H9 (cell line): Measurements from ENCODE around the gene INSL3. TPM values are rescaled to one million over a fixed set of nuclear protein-coding genes. Genes with fewer than 3 reads are reported as not detected.

Experiments
- DNase-seq: peaks from one replicate; pipeline ENCODE4 v3.0.0-alpha.2; 2017
- H2AFZ ChIP-seq: one replicate; pipeline ENCODE4 v1.6.1; 2013; ENCODE audit warnings: mild to moderate bottlenecking, low read length, control low read depth, moderate library complexity
- H2AK5ac ChIP-seq: 2 replicates; pipeline ENCODE4 v1.6.1; 2013; ENCODE audit warnings: low read length, control low read depth, mixed read lengths; ENCODE audit not compliant: insufficient read length
- H2BK120ac ChIP-seq: one replicate; pipeline ENCODE4 v1.6.1; 2013; ENCODE audit warnings: low read depth, mild to moderate bottlenecking, low read length, control low read depth, inconsistent platforms; ENCODE audit not compliant: poor library complexity, severe bottlenecking
- H2BK12ac ChIP-seq: 2 replicates; pipeline ENCODE4 v1.6.1; 2013; ENCODE audit warnings: low read length, control low read depth, mixed read lengths, low read depth; ENCODE audit not compliant: insufficient read length
- H2BK15ac ChIP-seq: 2 replicates; pipeline ENCODE4 v1.6.1; 2013; ENCODE audit warnings: low read depth, low read length, control low read depth
- H2BK20ac ChIP-seq: one replicate; pipeline ENCODE4 v1.6.1; 2013; ENCODE audit warnings: low read depth, mild to moderate bottlenecking, low read length, control low read depth, inconsistent platforms; ENCODE audit not compliant: poor library complexity, severe bottlenecking
- H2BK5ac ChIP-seq: 2 replicates; pipeline ENCODE4 v1.6.1; 2013; ENCODE audit warnings: low read length, control low read depth, mixed read lengths; ENCODE audit not compliant: insufficient read length
- H3K14ac ChIP-seq: 2 replicates; pipeline ENCODE4 v1.6.1; 2013; ENCODE audit warnings: low read length, control low read depth; ENCODE audit not compliant: insufficient read depth
- H3K18ac ChIP-seq: 2 replicates; pipeline ENCODE4 v1.6.1; 2013; ENCODE audit warnings: low read depth, mild to moderate bottlenecking, mixed read lengths, low read length, control low read depth; ENCODE audit not compliant: insufficient read length
- H3K23ac ChIP-seq: 2 replicates; pipeline ENCODE4 v1.6.1; 2013; ENCODE audit warnings: low read length, control low read depth, mixed read lengths, low read depth; ENCODE audit not compliant: insufficient read length
- H3K23me2 ChIP-seq: 2 replicates; pipeline ENCODE4 v1.6.1; 2013; ENCODE audit warnings: low read depth, mild to moderate bottlenecking, mixed read lengths, low read length, control low read depth; ENCODE audit not compliant: insufficient read length, poor library complexity, severe bottlenecking
- H3K27ac ChIP-seq: 2 replicates; pipeline ENCODE4 v1.5.1; 2013; ENCODE audit warnings: low read length, control low read depth, mixed read lengths, low read depth; ENCODE audit not compliant: insufficient read length
- H3K27me3 ChIP-seq: 2 replicates; pipeline ENCODE4 v1.6.1; 2013; ENCODE audit warnings: low read length, control low read depth, inconsistent platforms; ENCODE audit not compliant: insufficient read depth
- H3K4ac ChIP-seq: 2 replicates; pipeline ENCODE4 v1.6.1; 2013; ENCODE audit warnings: low read depth, mild to moderate bottlenecking, control low read depth, inconsistent platforms, low read length, moderate library complexity
- H3K4me1 ChIP-seq: 2 replicates; pipeline ENCODE4 v1.6.1; 2013; ENCODE audit warnings: low read length, control low read depth, inconsistent platforms; ENCODE audit not compliant: insufficient read depth
- H3K4me2 ChIP-seq: 2 replicates; pipeline ENCODE4 v1.6.1; 2013; ENCODE audit warnings: low read length, control low read depth, mixed read lengths; ENCODE audit not compliant: insufficient read length, insufficient read depth
- H3K56ac ChIP-seq: 2 replicates; pipeline ENCODE4 v1.6.1; 2013; ENCODE audit warnings: low read depth, mild to moderate bottlenecking, mixed read lengths, low read length, control low read depth; ENCODE audit not compliant: insufficient read length
- H3K79me1 ChIP-seq: 2 replicates; pipeline ENCODE4 v1.6.1; 2013; ENCODE audit warnings: low read depth, mild to moderate bottlenecking, moderate library complexity, low read length, control low read depth, inconsistent platforms; ENCODE audit not compliant: insufficient read depth, poor library complexity, severe bottlenecking
- H3K79me2 ChIP-seq: 2 replicates; pipeline ENCODE4 v1.6.1; 2013; ENCODE audit warnings: low read length, control low read depth, inconsistent platforms; ENCODE audit not compliant: insufficient read depth
- H3K9ac ChIP-seq: 2 replicates; pipeline ENCODE4 v1.6.1; 2013; ENCODE audit warnings: low read length, control low read depth, mixed read lengths; ENCODE audit not compliant: insufficient read length; ENCODE audit errors: extremely low read depth
- H3K9me3 ChIP-seq: one replicate; pipeline ENCODE4 v1.6.1; 2013; ENCODE audit warnings: low read depth, low read length, inconsistent platforms; ENCODE audit not compliant: control insufficient read depth
- H3T11ph ChIP-seq: one replicate; pipeline ENCODE4 v1.6.1; 2013; ENCODE audit warnings: mild to moderate bottlenecking, low read length, control low read depth, inconsistent platforms
- H4K20me1 ChIP-seq: one replicate; pipeline ENCODE4 v1.6.1; 2013; ENCODE audit not compliant: control insufficient read depth, insufficient read length, insufficient read depth
- H4K5ac ChIP-seq: 2 replicates; pipeline ENCODE4 v1.6.1; 2013; ENCODE audit warnings: low read depth, mild to moderate bottlenecking, mixed read lengths, low read length, control low read depth; ENCODE audit not compliant: insufficient read length
- H4K8ac ChIP-seq: replicated peaks from 2 replicates; pipeline ENCODE4 v1.6.1; 2013; ENCODE audit warnings: low read length, control low read depth, mixed read lengths, low read depth; ENCODE audit not compliant: insufficient read length
- H4K91ac ChIP-seq: 2 replicates; pipeline ENCODE4 v1.6.1; 2013; ENCODE audit warnings: low read depth, mild to moderate bottlenecking, moderate library complexity, mixed read lengths, low read length, control low read depth; ENCODE audit not compliant: insufficient read length
- H3K27ac Mint-ChIP-seq, 3 experiments: 2 replicates in 2 of 3; 3 replicates in 1 of 3; pipeline ENCODE4 v1.8.0; 2020 to 2021; ENCODE audit warnings: mixed read lengths in 3 of 3, mild to moderate bottlenecking in 1 of 3, moderate library complexity in 1 of 3
- H3K27me3 Mint-ChIP-seq: 2 replicates; pipeline ENCODE4 v1.8.0; 2021; ENCODE audit warnings: low read depth, mild to moderate bottlenecking, moderate library complexity, mixed read lengths
- H3K36me3 Mint-ChIP-seq, 3 experiments: 2 replicates in 2 of 3; 3 replicates in 1 of 3; pipeline ENCODE4 v1.8.0; 2020 to 2021; ENCODE audit warnings: low read depth in 3 of 3, mixed read lengths in 3 of 3; ENCODE audit not compliant: insufficient read depth in 1 of 3
- H3K4me1 Mint-ChIP-seq, 2 experiments: 2 replicates each; pipeline ENCODE4 v1.8.0; 2020; ENCODE audit warnings: mixed read lengths in 2 of 2
- H3K4me3 Mint-ChIP-seq, 2 experiments: 2 replicates in 1 of 2; 3 replicates in 1 of 2; pipeline ENCODE4 v1.8.0; 2020 to 2021; ENCODE audit warnings: mild to moderate bottlenecking in 2 of 2, mixed read lengths in 2 of 2, moderate library complexity in 1 of 2
- H3K9me3 Mint-ChIP-seq, 2 experiments: 2 replicates in 1 of 2; 3 replicates in 1 of 2; pipeline ENCODE4 v1.8.0; 2020; ENCODE audit warnings: mild to moderate bottlenecking in 2 of 2, mixed read lengths in 2 of 2, moderate library complexity in 1 of 2
- whole genome bisulfite sequencing: extraction: QIAGEN DNeasy Blood & Tissue Kit; methylation state at CpG from one replicate; pipeline ENCODE4 v1.1.7; 2013; ENCODE audit warnings: missing lambda C conversion rate, low lambda C conversion rate, mixed read lengths; ENCODE audit not compliant: insufficient read length; ENCODE audit errors: extremely low coverage; 5-methylcytosine and 5-hydroxymethylcytosine counted together
- total RNA-seq: library from RNA; stranded (reverse); gene quantifications from 2 replicates; pipeline ENCODE4 v1.2.1, GENCODE V29; 2021
- TF ChIP-seq, protein P1 (sequence below): fragments of 200-600 bp; sonication (generic); conservative IDR thresholded peaks from 3 replicates; pipeline ENCODE4 v1.8.0; 2021; ENCODE audit warnings: antibody characterized with exemption, mild to moderate bottlenecking

The INSL3 gene
- total RNA-seq, 1 experiment from 2014 or later = 0.63 TPM

DNA sequence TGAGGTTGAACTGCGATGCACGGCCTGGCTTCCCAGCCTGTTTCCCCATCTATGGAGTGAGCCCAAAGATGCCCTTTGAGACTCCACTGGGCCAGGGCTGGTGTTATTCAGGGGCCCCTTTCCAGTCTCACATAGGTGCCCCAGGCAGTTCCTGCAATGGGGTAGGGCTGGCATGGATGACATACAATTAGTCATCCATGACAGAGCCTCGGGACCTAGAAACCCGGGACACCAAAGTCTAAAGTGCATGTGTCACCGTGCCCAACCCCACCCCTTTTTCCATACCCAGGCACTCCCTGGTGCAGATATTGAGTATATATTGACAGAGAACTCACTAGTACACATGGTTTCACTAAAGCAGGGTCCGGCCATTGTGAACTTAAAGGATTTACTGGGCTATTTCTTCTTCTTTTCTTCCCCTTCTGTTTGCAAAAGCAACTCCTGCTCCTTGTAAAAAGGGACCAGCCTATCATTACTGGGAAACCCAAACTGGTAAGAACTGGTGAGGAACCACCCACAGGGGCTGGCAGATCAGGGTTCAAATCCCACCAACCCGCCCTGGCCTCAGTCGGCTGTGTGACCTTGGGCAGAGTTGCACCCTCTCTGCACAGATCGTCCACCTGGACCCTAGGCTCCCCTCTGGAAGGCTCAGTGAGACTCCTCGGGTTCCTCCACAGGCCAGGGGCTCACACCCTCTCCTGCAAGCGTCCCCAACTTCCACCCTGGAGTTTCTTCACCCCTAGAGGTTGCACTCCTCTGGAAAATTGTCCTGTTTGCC is 23.7 kb downstream of the INSL3 start:
- Histone ChIP-seq H3K4me1 (no peaks in the 10 kb centered on the region), H3K9ac (no peak overlapping the region), H3K9me3 (no peaks in the 10 kb centered on the region), H4K5ac (no peak overlapping the region), H2AFZ (no peak overlapping the region), H2BK120ac (no peak overlapping the region), H2BK20ac (no peak overlapping the region), H3K27me3 (no peaks in the 10 kb centered on the region; the same call in 1 of the 2 replicates), H3K79me2 (no peaks in the 10 kb centered on the region), H4K20me1 (no peaks in the 10 kb centered on the region), H2BK5ac (no peak overlapping the region), H4K91ac (no peak overlapping the region), H2BK12ac (no peak overlapping the region), H3T11ph (no peak overlapping the region), H2AK5ac (no peak overlapping the region), H3K18ac (no peak overlapping the region), H3K27ac (no peak overlapping the region), H2BK15ac (no peak overlapping the region), H3K23ac (no peak overlapping the region), H3K56ac (no peak overlapping the region), H3K14ac (no peak overlapping the region), H3K23me2 (peaks cover 12% of the 10 kb centered on the region), H4K8ac (no peak overlapping the region), H3K4me2 (no peak overlapping the region), H3K79me1 (no peaks in the 10 kb centered on the region), H3K4ac (no peak overlapping the region)
- no CpG with 5 or more reads among the region's 11 CpGs for WGBS
- H3K27ac Mint-ChIP-seq = no peak overlapping the region
- no peaks in the 10 kb centered on the region for H3K9me3 Mint-ChIP-seq
- H3K4me3 Mint-ChIP-seq = no peak overlapping the region; a peak in 1 of 5 replicates
- peaks cover 0 to 9% of the 10 kb centered on the region in 2 experiments; a peak in 3 of 4 replicates for H3K4me1 Mint-ChIP-seq
- no peak for DNase-seq
- H3K27me3 Mint-ChIP-seq = peaks cover 30% of the 10 kb centered on the region
- no peaks in the 10 kb centered on the region for H3K36me3 Mint-ChIP-seq
- TF ChIP-seq, protein P1, sequence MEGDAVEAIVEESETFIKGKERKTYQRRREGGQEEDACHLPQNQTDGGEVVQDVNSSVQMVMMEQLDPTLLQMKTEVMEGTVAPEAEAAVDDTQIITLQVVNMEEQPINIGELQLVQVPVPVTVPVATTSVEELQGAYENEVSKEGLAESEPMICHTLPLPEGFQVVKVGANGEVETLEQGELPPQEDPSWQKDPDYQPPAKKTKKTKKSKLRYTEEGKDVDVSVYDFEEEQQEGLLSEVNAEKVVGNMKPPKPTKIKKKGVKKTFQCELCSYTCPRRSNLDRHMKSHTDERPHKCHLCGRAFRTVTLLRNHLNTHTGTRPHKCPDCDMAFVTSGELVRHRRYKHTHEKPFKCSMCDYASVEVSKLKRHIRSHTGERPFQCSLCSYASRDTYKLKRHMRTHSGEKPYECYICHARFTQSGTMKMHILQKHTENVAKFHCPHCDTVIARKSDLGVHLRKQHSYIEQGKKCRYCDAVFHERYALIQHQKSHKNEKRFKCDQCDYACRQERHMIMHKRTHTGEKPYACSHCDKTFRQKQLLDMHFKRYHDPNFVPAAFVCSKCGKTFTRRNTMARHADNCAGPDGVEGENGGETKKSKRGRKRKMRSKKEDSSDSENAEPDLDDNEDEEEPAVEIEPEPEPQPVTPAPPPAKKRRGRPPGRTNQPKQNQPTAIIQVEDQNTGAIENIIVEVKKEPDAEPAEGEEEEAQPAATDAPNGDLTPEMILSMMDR = no peak
